22Rv1 (cell line): ENCODE results near the gene STXBP6.

ENCODE experiments used
- H3K27ac ChIP-seq: fragments of 450-650 bp; 2 replicates; pipeline ENCODE4 v1.5.1; 2017
- CTCF ChIP-seq: fragments of 450-650 bp; IDR thresholded peaks from 2 replicates; pipeline ENCODE4 v1.5.1; 2017; ENCODE audit warnings: mild to moderate bottlenecking
- ZFX ChIP-seq: fragments of 450-650 bp; IDR thresholded peaks from 2 replicates; pipeline ENCODE4 v1.6.1; 2017; ENCODE audit warnings: antibody characterized with exemption, borderline replicate concordance

Gene STXBP6

GRCh38 chr14:25015761-25016160, 34.2 kb downstream of the STXBP6 start:
- no peak overlapping the region for H3K27ac ChIP-seq
- TF ChIP-seq ZFX (no peak), CTCF (no peak)

GRCh38 chr14:25014440-25014839, 35.5 kb downstream of the STXBP6 start:
- H3K27ac ChIP-seq = no peak overlapping the region
- no peak for TF ChIP-seq CTCF
- TF ChIP-seq ZFX = no peak

- TF ChIP-seq CTCF = no peak
- TF ChIP-seq ZFX = no peak
- H3K27ac ChIP-seq = no peak overlapping the region
These were observed 38.9 kb downstream of the STXBP6 start for GRCh38 chr14:25011095-25011494.

GRCh38 chr14:25010471-25010870, 39.5 kb downstream of the STXBP6 start:
- TF ChIP-seq CTCF = no peak
- TF ChIP-seq ZFX = no peak
- no peak overlapping the region for H3K27ac ChIP-seq

- H3K27ac ChIP-seq = no peak overlapping the region
- TF ChIP-seq CTCF (no peak), ZFX (no peak)
These were observed 40.1 kb downstream of the STXBP6 start for GRCh38 chr14:25009891-25010290.

- H3K27ac ChIP-seq = no peak overlapping the region
- TF ChIP-seq ZFX (no peak), CTCF (no peak)
These were observed 42.1 kb downstream of the STXBP6 start for GRCh38 chr14:25007832-25008231.

GRCh38 chr14:25006961-25007795, 42.8 kb downstream of the STXBP6 start:
- no peak overlapping the region for H3K27ac ChIP-seq

More at GRCh38 chr14:25006961-25007795, 42.8 kb downstream of the STXBP6 start:
- TF ChIP-seq ZFX (no peak), CTCF (no peak)
